ENCODE measurements around the gene INTU. TPM values are rescaled to one million over a fixed set of nuclear protein-coding genes. Genes with fewer than 3 reads are reported as not detected.
"Not testable (repeated sequence)": the region's sequence is repeated elsewhere in the genome, so short reads cannot be mapped to it uniquely, and the experiment has no call there.

Gene INTU
- polyA plus RNA-seq, 4 donors: 19.9 to 26.3 (median 24.1) TPM

DNA sequence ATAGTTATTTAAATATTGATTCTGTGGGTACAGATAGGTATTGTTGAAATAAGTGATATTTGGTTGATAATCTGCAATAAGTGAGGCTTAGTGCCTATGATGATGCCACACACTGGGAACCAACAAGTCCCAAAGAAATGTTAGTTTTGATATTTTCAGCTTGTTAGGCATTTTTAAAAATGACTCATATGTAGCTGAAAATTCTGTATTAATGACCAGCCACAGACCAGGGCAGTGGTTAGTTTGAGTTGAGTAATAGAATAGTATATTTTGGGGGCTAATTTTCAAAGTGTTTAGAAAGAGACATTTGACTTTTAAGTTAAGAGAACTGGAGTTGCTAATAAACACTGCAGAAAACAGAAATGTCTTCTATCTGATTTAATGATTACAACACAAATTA, 9.4 kb downstream of the INTU start:
- DNase-seq (ENCODE audit: low read depth in 4 of 4, low spot score in 3 of 4): no peak

DNA sequence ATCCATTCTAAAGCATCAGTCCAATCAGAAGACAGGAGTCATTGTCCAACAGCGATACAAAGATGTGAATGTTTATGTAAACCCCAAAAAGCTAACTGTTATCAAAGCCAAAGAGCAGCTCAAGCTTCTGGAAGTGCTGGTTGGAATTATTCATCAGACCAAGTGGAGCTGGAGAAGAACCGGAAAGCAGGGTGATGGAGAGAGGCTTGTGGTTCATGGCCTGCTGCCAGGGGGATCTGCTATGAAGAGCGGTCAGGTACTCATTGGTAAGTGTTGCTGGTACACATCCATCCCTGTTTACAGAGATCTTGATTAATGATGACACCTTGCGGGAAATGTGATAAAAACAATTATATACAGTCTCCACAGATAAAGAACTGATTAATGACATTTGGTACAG, 11.0 kb downstream of the INTU start:
- DNase-seq (ENCODE audit: low read depth in 4 of 4, low spot score in 3 of 4): no peak

DNA sequence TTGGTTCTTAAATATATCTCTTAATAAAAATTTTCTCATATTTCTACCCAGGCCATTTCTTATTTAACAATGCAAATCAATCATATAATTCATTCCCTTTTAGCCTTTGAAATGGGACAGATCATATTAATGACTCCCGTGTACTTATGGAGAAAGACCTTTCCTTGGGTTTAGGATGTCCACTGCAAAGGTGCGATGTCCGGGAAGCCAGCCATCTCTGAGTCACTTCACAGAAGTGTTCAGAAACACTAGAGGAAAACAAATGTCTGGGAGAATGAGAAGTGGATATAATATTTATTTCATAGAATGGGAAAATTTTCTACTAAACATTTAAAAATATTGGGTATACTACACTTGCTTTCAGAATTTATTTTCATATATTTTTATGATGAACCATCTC, 15.3 kb downstream of the INTU start:
- no peak for DNase-seq (ENCODE audit: low read depth in 4 of 4, low spot score in 3 of 4)

DNA sequence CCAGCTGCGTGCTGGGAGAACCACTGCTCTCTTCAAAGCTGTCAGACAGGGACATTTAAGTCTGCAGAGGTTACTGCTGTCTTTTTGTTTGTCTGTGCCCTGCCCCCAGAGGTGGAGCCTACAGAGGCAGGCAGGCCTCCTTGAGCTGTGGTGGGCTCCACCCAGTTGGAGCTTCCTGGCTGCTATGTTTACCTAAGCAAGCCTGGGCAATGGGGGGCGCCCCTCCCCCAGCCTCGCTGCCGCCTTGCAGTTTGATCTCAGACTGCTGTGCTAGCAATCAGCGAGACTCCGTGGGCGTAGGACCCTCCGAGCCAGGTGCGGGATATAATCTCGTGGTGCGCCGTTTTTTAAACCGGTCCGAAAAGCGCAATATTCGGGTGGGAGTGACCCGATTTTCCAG, 22.8 kb downstream of the INTU start:
- not testable (repeated sequence) for DNase-seq (ENCODE audit: low read depth in 4 of 4, low spot score in 3 of 4)

DNA sequence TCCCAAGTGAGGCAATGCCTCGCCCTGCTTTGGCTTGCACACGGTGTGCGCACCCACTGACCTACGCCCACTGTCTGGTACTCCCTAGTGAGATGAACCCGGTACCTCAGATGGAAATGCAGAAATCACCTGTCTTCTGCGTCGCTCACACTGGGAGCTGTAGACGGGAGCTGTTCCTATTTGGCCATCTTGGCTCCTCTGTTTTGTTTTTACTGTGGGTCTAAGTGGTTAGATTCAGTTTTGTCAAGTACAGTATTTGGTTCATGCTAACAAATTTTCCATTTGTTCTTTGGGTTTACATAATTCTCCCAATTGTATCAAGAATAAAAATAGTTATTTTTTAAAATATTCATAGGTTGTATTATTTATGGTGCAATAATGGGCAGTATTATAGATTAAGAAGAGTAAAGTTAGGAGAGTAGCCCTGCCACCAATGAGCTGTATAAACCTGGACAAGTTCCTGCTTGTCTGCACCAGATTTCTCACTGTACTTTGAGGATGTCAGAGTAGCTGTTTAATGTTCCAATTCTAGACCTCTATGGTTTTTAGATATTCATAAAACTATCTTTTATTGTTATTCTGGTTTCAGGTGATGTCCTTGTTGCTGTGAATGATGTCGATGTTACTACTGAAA, 23.4 kb downstream of the INTU start:
- no peak for DNase-seq (ENCODE audit: low read depth in 4 of 4, low spot score in 3 of 4)

DNA sequence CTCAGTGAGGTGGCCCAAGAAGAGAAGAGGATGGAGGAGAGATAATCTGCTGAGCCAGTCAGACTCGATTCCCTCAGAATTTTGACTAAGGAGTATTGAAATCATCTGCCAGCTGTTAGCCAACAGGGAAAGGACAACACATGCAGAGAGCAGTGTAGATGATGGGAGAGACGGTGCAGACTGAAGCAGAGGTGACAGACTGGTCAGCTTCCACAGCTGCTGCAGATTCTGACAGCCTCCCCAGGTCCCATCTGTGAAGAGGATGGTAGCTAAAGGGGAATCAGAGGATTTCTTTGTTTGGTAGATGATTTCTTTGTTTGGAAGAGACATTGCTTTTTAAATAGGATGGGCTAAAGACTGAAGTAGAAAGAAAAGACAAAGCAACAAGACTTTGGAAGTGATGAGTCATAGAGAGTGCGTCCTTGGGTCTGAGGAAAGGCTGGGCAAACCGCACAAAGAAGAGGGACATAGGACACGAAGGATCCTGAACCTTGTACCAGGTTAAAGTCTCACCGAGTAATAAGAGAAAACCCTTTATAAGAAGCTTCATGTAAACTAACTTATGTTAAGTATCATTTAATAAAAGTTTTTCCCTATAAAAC, 27.6 kb downstream of the INTU start:
- DNase-seq (ENCODE audit: low read depth in 4 of 4, low spot score in 3 of 4): no peak

DNA sequence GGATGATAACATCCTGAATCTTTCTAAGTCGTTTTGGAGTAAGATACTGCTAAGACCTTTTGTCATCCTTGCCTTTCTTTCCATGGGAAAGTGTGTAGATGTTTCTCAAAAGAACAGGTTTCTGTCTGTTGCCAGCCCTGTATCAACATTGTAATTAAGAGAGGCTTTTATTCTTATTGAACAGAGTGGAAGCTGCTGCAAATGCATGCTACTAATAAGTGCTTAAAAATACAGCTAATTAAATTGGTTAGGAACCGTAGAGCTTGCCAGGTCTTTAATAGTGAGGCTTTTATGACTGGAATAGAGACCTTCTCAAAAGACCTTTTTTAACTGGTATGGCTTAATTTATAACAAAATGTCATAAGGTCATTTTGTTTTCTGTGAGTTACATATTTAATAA, 34.4 kb downstream of the INTU start:
- DNase-seq (ENCODE audit: low read depth in 4 of 4, low spot score in 3 of 4): no peak

DNA sequence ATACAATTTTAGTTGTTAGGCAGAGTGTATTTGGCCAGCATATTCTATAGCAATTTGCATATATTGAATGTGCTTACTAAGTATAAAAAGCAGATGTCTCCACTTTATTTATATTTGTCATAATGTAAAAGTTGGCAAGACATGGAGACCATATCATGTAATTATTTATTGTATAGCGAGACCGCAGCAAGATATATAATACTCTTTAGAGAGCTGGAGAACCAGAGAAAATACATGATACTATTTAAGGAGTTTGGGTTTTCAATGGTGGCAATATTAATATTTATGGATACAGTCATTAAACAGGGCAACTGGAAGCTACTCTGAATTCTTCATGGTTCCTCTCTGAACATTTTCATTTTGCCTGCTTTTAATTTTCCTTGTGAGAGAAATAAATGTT, 35.0 kb downstream of the INTU start:
- DNase-seq (ENCODE audit: low read depth in 4 of 4, low spot score in 3 of 4): no peak

DNA sequence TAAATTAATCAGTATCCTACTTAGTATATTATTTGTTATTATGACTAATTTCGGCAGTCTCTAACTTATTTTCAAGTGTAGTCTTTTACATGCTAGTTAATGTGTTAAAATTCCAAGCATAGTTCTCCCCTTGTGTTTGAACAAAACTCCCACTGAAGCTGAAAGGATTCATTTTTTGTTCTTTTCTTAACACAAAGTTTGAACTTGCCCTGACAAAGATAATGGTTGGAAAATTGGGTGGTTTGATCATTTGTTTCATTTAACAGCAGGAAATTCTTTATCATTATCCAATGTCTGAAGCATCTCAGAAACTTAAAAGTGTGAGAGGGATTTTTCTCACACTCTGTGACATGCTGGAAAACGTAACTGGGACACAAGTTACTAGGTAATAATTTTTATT, 36.0 kb downstream of the INTU start:
- no peak for DNase-seq (ENCODE audit: low read depth in 4 of 4, low spot score in 3 of 4)

DNA sequence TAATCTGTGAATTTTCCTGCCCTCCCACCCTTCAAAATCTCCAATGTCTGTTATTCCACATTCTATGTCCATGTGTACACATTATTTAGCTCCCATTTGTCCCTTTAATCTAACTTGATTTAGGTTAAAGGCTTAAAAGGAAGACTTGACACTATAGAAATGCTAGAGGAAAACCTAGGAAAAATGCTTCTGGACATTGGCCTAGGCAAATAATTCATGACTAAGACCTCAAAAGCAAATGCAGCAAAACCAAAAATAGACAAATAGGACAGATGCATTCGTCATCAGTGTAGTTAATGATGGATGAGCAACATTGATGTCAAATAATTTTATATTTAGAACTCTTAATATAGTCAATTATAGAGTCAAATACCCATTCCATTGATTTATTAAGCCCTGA, 36.9 kb downstream of the INTU start:
- no peak for DNase-seq (ENCODE audit: low read depth in 4 of 4, low spot score in 3 of 4)

DNA sequence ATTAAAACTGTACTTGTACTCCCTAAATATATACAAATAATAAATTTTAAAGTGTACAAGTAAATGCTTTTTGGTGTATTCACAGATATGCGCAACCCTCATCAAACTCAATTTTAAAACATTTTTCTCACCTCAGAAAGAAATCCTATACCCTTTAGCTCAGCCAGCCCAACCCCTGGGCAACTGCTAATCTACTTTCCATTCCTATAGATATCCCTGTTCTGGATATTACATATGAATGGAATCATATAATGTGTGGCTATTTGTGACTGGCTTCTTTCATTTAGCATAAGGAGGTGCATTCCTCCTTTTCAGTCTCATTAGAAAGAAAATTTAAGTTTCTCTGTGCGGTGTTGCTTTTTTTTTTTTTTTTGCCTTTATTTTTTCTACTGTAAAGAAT, 39.4 kb downstream of the INTU start:
- no peak for DNase-seq (ENCODE audit: low read depth in 4 of 4, low spot score in 3 of 4)

DNA sequence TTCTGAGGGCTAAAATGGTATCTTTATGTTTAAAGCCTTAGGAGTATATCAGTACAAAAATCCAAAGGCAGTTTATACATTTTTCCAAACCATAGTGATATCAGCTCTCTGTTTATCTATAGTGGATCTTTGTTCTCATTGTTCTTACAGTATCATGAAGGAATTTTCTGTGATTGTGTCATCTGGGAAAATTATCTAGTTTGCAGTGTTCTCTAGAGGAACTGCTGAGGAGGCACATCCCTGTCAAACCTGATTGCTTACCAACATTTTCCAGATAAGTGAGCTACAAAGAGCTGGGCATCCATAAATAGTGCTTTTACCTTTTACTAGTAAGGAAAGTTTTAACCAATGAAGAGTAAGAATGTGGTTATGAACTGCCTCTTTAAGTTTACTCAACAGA, 52.5 kb downstream of the INTU start:
- no peak for DNase-seq (ENCODE audit: low read depth in 4 of 4, low spot score in 3 of 4)

DNA sequence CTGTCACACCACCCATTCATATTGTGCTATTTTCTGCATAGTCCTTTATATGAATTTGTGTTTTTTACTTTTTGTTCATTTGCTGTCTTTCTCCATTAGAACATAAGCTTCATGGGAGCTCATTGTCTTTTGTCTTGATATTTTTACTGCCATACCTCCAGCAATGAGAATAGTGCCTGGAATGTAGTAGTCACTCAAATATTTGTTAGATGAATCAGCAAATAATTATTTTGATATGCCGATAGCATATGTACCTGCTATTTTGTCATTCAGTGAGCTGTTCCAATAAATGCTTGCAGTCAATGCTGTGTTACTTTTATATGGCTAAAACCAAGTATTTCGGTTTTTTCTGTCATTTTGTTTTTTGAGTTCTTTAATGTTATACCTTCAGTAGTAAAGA, 53.9 kb downstream of the INTU start:
- DNase-seq (ENCODE audit: low read depth in 4 of 4, low spot score in 3 of 4): no peak

DNA sequence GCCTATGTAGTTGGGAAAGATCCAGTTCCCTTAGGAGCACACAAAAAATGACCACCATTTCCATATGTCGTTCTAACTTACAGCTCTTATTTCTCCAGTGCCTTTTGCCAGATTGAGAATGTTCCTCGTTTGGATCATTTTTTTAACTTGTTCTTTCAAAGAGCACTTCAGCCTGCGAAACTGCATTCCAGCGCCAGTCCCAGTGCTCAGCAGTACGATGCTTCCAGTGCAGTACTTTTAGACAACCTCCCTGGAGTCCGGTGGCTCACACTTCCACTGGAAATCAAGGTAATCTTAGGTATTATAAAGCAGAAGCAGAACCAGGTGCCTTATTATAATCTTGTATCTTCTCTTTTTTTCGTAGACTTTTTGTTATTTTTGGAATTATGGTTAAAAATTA, 54.8 kb downstream of the INTU start:
- no peak for DNase-seq (ENCODE audit: low read depth in 4 of 4, low spot score in 3 of 4)

DNA sequence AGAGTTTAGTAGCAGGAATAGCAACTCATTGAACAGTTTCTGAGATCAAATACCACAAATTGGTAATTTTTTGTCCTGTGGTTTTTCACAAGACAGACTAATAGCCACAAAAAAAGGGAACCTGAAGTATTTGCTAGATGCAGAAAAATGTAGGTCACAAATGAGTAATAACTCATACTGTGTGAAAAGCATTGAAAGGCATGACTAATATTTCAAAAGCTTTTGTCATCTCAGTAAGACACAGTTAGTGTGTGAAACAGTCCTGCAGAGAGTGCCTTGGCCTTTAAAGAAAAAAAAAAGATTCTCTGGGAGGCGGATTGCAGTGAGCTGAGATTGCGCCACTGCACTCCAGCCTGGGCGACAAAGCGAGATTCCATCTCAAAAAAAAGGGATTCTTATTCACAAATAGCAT, 66.0 kb downstream of the INTU start:
- DNase-seq (ENCODE audit: low read depth in 4 of 4, low spot score in 3 of 4): no peak

DNA sequence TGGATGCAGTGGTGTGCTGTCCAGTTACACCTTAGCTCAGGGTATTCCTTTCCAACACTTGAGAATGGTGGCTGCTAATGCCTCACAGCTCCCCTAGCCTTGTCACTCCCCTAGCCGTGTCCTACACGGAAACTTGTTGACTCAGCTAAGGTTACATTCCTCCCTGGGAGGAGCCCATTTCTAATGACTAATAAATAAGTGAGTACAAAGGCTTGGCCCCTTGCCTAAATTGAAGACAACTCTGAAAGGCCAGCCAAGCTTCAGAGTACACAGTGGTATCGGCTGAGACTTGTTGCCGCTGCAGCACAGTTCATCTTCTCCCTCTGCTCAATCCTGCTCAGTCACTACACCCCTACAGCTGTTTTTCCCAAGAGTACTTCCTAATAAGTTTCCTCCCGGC, 76.2 kb downstream of the INTU start:
- peak in 2 of 4 donors; percentile 10 to 29 for DNase-seq (ENCODE audit: low read depth in 4 of 4, low spot score in 3 of 4)

DNA sequence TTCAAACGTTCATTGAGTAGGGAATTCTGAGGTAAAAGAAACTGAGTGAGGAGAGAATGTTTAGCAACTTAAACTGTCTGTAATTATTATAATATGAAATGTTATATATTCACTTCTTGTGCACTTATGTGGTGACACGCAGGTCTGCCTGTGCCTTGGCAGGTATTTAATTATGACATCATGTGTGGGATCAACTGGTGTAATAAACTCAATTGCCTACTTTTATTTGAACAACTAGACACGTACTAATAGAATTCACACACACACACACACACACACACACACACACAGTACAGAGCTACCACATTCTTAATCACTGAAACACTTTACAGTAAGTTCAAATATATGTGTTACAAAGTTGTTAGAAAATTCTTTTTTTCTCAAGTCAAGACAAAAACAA, 76.7 kb downstream of the INTU start:
- DNase-seq (ENCODE audit: low read depth in 4 of 4, low spot score in 3 of 4): no peak

DNA sequence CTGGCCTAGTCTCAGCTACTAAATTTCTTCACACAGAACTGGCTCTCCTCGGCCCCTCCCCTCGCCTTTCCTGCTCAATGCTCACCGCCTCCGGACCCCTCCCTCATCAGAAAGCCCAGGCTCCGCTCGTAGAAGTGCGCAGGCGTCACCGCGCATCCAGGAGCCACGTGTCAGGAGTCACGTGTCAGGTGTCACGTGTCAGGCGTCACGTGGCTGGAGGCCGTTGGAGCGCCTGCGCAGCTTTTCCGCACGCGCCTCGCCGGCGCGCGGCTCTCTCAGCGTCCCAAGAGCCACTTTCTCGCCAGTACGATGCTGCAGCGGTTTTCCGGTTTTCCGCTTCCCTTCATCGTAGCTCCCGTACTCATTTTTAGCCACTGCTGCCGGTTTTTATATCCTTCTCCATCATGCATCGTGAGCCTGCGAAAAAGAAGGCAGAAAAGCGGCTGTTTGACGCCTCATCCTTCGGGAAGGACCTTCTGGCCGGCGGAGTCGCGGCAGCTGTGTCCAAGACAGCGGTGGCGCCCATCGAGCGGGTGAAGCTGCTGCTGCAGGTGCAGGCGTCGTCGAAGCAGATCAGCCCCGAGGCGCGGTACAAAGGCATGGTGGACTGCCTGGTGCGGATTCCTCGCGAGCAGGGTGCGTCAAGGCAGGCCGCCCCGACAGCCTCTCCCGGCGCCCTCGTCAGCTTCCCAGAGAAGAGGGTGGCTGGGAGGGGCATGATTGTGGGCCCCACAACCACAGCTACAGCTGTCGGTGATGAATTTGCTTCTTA, 97.6 kb downstream of the INTU start, which contains the start of gene SLC25A31:
TSS of gene SLC25A31 (plus strand) at position 259 of the 772 bp plus-strand sequence. CDS start at position 405, 146 bp downstream.
- no peak for DNase-seq (ENCODE audit: low read depth in 4 of 4, low spot score in 3 of 4)

DNA sequence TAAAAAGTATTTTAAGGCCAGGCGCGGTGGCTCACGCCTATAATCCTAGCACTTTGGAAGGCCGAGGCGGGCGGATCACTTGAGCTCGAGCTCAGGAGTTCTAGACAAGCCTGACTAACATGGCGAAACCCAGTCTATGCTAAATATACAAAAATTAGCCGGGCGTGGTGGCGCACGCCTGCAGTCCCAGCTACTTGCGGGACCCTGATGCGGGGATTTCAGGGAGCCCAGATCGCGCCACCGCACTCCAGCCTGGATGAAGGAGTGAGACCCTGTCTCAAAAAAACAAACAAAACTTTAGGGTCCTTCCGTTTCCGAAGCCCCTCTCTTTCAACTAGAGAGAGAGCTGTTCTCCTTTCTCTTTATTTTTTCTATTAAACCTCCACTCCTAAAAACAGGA, 98.6 kb downstream of the INTU start:
- no peak for DNase-seq (ENCODE audit: low read depth in 4 of 4, low spot score in 3 of 4)

DNA sequence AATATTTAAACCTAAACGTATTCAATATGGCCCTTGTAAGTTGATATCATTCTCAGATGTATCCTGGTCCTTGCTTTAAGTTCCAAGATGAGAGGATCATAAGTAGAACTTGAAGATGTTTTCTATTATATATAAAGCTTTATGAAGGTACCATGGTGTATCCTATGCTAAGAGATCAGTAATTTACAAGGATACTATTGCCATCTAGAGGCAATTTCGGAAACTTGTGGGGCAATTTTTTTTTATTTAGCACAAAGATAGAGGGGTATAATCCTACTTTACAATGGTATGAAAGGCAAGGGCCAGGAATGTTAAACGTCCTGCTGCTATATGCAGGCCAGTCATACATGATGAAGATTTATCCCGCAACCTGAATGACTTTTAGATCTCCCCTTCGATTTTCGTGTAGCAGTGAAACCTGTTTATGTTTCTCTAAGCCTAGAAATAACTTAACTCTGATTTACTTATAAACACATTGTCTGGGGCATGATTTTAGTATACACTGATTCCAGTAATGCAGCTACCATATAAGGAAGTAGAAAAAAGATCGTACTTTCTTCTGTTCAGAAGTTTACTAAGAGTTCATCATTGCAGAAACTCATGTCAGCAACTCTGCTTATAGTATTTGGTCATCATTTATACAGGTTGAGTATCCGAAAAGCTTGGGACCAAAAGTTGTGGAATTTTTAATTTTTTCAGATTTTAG, 100.0 kb downstream of the INTU start:
- DNase-seq (ENCODE audit: low read depth in 4 of 4, low spot score in 3 of 4): peak in 2 of 4 donors; percentile 9 to 10

DNA sequence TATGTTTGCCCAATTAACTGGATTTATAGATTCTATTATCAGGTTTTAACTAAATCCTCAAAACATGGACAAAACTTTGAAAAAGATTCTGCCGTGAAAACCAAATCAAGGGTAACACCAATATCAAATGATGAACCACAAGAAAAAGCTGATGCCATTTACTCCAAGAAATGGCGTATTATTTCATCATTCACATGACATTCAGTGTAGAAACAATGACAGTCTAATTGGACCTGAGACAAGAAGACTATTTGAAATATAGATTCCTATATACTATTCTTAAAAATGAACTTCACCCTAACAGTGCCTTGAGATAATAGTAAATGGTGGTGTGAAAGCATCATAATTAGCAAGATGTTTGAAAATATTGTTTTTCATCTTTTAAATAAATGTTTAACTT, 102.2 kb downstream of the INTU start:
- DNase-seq (ENCODE audit: low read depth in 4 of 4, low spot score in 3 of 4): no peak

Measured in left renal pelvis (tissue), 4 donors.